ENCODE results near the gene PSMD8. TPM values are rescaled to one million over a fixed set of nuclear protein-coding genes. Genes with fewer than 3 reads are reported as not detected.

PSMD8 gene
- total RNA-seq, 4 donors from 2014 or later = 819 to 1,400 (median 1,309) TPM

- TF ChIP-seq CTCF (IDR thresholded peaks at IDR 0.05 in 4 of 5, conservative IDR thresholded peaks at IDR 0.05 in 1 of 5) (no peak), POLR2A (IDR thresholded peaks at IDR 0.05) (no peak)
- Histone ChIP-seq H3K4me1 (peaks cover 16 to 25% of the 10 kb centered on the region in 2 donors), H3K27me3 (no peaks in the 10 kb centered on the region), H3K27ac (peak overlapping the region; percentile 97 to 100 (median 98)), H3K4me3 (peak overlapping the region; percentile 91 to 99 (median 96)), H3K9me3 (no peaks in the 10 kb centered on the region), H3K36me3 (peaks cover 0 to 33% of the 10 kb centered on the region in 2 donors)
- intact Hi-C loops (cut with DNase I; ENCODE audit: low total_unique reads) (loop anchor here (5.0 to 10.0 kb wide), 3 partner anchors 457 to 1910 kb away; partner anchors contain the start of genes AKT2, ECH1 and ZFP36), in situ Hi-C loops (cut with MboI; ENCODE audit: low sequenced_read_pairs in 4 of 4) (loop anchor here in 1 of 4 donors (25.0 kb wide), 1 partner anchor 462 kb away; the partner anchor contains the start of genes ECH1 and HNRNPL)
- DNase-seq = no peak
- ATAC-seq = peak; percentile 4 to 14
Measured at GRCh38 chr19:38375098-38375493, 725 bp downstream of the PSMD8 start.

- Histone ChIP-seq H3K27ac (peak overlapping the region; percentile 97 to 100 (median 98)), H3K9me3 (no peaks in the 10 kb centered on the region), H3K4me1 (peaks cover 16 to 25% of the 10 kb centered on the region in 2 donors), H3K27me3 (no peaks in the 10 kb centered on the region), H3K36me3 (peaks cover 0 to 40% of the 10 kb centered on the region in 2 donors), H3K4me3 (peak overlapping the region; percentile 91 to 99 (median 96))
- intact Hi-C loops (cut with DNase I; ENCODE audit: low total_unique reads) (loop anchor here (5.0 to 10.0 kb wide), 3 partner anchors 457 to 1909 kb away; partner anchors contain the start of genes AKT2, ECH1 and ZFP36), in situ Hi-C loops (cut with MboI; ENCODE audit: low sequenced_read_pairs in 4 of 4) (loop anchor here in 1 of 4 donors (25.0 kb wide), 1 partner anchor 462 kb away; the partner anchor contains the start of genes ECH1 and HNRNPL)
- ATAC-seq (peak; percentile 63 to 70), DNase-seq (peak; percentile 84 to 85)
- TF ChIP-seq CTCF (IDR thresholded peaks at IDR 0.05 in 4 of 5, conservative IDR thresholded peaks at IDR 0.05 in 1 of 5) = no peak
- TF ChIP-seq POLR2A (IDR thresholded peaks at IDR 0.05) = peak; percentile 89 to 92
Measured at GRCh38 chr19:38375748-38376147, 1.4 kb downstream of the PSMD8 start.

GRCh38 chr19:38376576-38376975 lies 2.2 kb downstream of the PSMD8 start:
- H3K4me3 ChIP-seq = peak overlapping the region; percentile 91 to 99 (median 96)
- peak overlapping the region; percentile 97 to 100 (median 98) for H3K27ac ChIP-seq
- in situ Hi-C loops (cut with MboI; ENCODE audit: low sequenced_read_pairs in 4 of 4) = loop anchor here in 1 of 4 donors (25.0 kb wide), 1 partner anchor 461 kb away; the partner anchor contains the start of genes ECH1 and HNRNPL
- H3K36me3 ChIP-seq = peaks cover 0 to 48% of the 10 kb centered on the region in 2 donors
- H3K4me1 ChIP-seq = peaks cover 16 to 25% of the 10 kb centered on the region in 2 donors
- no peaks in the 10 kb centered on the region for H3K27me3 ChIP-seq
- intact Hi-C loops (cut with DNase I; ENCODE audit: low total_unique reads) = loop anchor here (5.0 to 10.0 kb wide), 3 partner anchors 456 to 1908 kb away; partner anchors contain the start of genes AKT2, ECH1 and ZFP36
- ATAC-seq (peak; percentile 39 to 40), DNase-seq (peak; percentile 72 to 81)
- TF ChIP-seq POLR2A (IDR thresholded peaks at IDR 0.05) = peak in 1 of 2 donors; percentile 4
- TF ChIP-seq CTCF (IDR thresholded peaks at IDR 0.05 in 4 of 5, conservative IDR thresholded peaks at IDR 0.05 in 1 of 5) = no peak
- H3K9me3 ChIP-seq = no peaks in the 10 kb centered on the region

GRCh38 chr19:38377052-38377451 lies 2.7 kb downstream of the PSMD8 start:
- in situ Hi-C loops (cut with MboI; ENCODE audit: low sequenced_read_pairs in 4 of 4) = loop anchor here in 1 of 4 donors (25.0 kb wide), 1 partner anchor 460 kb away; the partner anchor contains the start of genes ECH1 and HNRNPL
- TF ChIP-seq POLR2A (IDR thresholded peaks at IDR 0.05) (no peak), CTCF (IDR thresholded peaks at IDR 0.05 in 4 of 5, conservative IDR thresholded peaks at IDR 0.05 in 1 of 5) (no peak)
- Histone ChIP-seq H3K27ac (peak overlapping the region; percentile 97 to 100 (median 98)), H3K36me3 (peaks cover 0 to 53% of the 10 kb centered on the region in 2 donors), H3K4me1 (peaks cover 16 to 25% of the 10 kb centered on the region in 2 donors), H3K4me3 (peak overlapping the region; percentile 1 to 99 (median 58)), H3K27me3 (no peaks in the 10 kb centered on the region), H3K9me3 (no peaks in the 10 kb centered on the region)
- DNase-seq (no peak), ATAC-seq (no peak)
- intact Hi-C loops (cut with DNase I; ENCODE audit: low total_unique reads) = loop anchor here (5.0 to 10.0 kb wide), 3 partner anchors 455 to 1908 kb away; partner anchors contain the start of genes AKT2, ECH1 and ZFP36
